Kidney epithelial cell (primary cell): ENCODE measurements around the gene STAT3. TPM values are rescaled to one million over a fixed set of nuclear protein-coding genes. Genes with fewer than 3 reads are reported as not detected.
A peak's percentile ranks its signal among the peaks of the same experiment; 100 is the strongest.
"Not testable (repeated sequence)": the region's sequence is repeated elsewhere in the genome, so short reads cannot be mapped to it uniquely, and the experiment has no call there.

ENCODE experiments used
- DNase-seq: peaks from one replicate; pipeline ENCODE4 v3.0.0-alpha.2; 2010; ENCODE audit warnings: low read depth
- H3K27me3 ChIP-seq: 2 replicates; pipeline ENCODE4 v1.6.0; 2011; ENCODE audit warnings: low read length; ENCODE audit not compliant: control insufficient read depth, insufficient read depth
- H3K36me3 ChIP-seq: 2 replicates; pipeline ENCODE4 v1.5.1; 2011; ENCODE audit warnings: low read length; ENCODE audit not compliant: control insufficient read depth, insufficient read depth
- H3K4me3 ChIP-seq: 2 replicates; pipeline ENCODE4 v1.5.1; 2011; ENCODE audit warnings: low read depth, mild to moderate bottlenecking, control low read depth, low read length
- total RNA-seq: library from RNA; depleted of rRNA; stranded (reverse); fragments of >200 nt; gene quantifications from 2 replicates; pipeline ENCODE4 v1.2.3, GENCODE V29; 2015
- TF ChIP-seq, protein P1 (sequence below): IDR thresholded peaks from 2 replicates; pipeline ENCODE4 v1.5.1; 2011; ENCODE audit warnings: mild to moderate bottlenecking, moderate library complexity, low read length, control low read depth, inconsistent platforms; ENCODE audit not compliant: insufficient read depth, poor library complexity, severe bottlenecking

STAT3 gene
- total RNA-seq, 1 donor from 2014 or later = 74.9 TPM

DNA sequence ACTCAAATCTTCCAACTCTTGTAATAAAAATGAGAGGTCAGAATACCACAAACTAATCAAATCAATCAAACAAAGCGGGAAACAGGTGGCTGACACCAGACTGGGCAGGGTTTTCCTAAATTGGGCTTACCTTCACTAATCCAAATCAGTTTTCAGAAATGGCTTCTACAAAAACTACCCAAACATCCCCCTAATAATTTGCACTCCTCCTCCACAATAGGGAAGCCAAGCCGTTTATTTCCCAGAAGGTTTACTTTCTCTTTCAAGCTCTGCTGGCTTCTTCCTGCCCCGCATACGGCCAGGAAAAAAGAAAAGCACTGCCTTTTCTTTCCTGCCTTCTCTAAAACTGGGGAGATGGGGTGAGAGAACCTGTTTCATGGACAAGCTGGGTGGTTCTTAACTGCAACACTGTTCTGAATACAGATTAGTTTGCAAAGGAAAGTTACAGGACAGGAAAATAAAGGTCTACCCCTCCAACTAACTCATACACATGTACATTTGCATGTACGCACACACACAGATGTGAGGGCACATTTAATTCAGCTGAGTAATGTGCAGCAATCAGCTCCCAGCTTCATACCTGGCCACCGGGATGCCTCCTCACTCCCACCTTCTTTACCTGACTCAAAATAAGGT, 9.2 kb downstream of the STAT3 start:
- Histone ChIP-seq H3K36me3 (no peaks in the 10 kb centered on the region), H3K27me3 (no peaks in the 10 kb centered on the region), H3K4me3 (peak overlapping the region; percentile 2)
- DNase-seq = no peak
- TF ChIP-seq, protein P1, sequence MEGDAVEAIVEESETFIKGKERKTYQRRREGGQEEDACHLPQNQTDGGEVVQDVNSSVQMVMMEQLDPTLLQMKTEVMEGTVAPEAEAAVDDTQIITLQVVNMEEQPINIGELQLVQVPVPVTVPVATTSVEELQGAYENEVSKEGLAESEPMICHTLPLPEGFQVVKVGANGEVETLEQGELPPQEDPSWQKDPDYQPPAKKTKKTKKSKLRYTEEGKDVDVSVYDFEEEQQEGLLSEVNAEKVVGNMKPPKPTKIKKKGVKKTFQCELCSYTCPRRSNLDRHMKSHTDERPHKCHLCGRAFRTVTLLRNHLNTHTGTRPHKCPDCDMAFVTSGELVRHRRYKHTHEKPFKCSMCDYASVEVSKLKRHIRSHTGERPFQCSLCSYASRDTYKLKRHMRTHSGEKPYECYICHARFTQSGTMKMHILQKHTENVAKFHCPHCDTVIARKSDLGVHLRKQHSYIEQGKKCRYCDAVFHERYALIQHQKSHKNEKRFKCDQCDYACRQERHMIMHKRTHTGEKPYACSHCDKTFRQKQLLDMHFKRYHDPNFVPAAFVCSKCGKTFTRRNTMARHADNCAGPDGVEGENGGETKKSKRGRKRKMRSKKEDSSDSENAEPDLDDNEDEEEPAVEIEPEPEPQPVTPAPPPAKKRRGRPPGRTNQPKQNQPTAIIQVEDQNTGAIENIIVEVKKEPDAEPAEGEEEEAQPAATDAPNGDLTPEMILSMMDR = no peak

DNA sequence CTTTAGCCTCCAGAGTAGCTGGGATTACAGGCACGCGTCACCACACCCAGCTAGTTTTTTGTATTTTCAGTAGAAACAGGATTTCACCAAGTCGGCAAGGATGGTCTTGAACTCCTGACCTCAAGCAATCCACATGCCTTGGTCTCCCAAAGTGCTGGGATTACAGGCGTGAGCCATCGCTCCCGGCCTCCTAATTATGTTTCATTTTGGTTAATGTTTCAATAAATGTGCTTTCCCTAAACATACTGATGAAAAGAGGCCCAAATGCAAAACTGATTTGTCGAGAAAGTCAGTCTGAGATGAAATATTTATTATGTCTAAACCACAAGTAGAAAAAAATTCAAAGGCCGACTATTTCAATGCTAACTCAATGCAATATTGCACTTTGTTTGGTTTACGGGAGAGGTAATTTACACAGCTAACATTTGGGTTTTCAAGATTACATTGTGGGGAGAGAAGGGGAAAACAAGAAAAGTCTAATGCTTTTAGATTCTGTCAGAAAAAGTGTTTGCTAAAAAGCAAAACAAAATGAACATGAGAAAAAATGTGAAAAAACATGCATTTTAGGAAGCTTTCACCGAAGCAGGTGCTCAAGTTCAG, 9.8 kb downstream of the STAT3 start:
- TF ChIP-seq, protein P1 = no peak
- no peaks in the 10 kb centered on the region for H3K36me3 ChIP-seq
- no peaks in the 10 kb centered on the region for H3K27me3 ChIP-seq
- no peak for DNase-seq
- peak overlapping the region; percentile 2 for H3K4me3 ChIP-seq

DNA sequence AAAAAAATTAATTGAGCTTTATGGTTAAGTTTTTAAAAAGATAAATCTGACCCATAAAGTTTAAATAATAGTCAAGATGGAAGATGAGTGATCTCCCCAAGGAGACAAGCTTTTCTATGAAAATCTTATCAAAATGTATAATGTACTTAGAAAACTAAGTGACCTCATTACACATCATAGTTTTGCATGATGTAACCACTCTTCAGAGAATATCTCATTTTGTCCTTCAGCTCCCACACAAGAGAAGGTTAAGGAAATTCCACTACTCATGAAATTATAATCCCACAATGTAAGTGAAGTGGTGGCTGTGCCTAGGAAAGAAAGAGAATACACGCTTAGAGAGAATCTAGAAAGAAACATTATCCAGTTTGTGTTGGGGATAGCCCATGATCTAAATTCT, 14.3 kb downstream of the STAT3 start:
- no peak overlapping the region for H3K4me3 ChIP-seq
- no peaks in the 10 kb centered on the region for H3K27me3 ChIP-seq
- TF ChIP-seq, protein P1 = no peak
- DNase-seq = no peak
- no peaks in the 10 kb centered on the region for H3K36me3 ChIP-seq

- Histone ChIP-seq H3K36me3 (no peaks in the 10 kb centered on the region), H3K27me3 (no peaks in the 10 kb centered on the region), H3K4me3 (no peak overlapping the region)
- DNase-seq = no peak
- TF ChIP-seq, protein P1 = no peak
Observed at GRCh38 chr17:42372142-42372541, 16.1 kb downstream of the STAT3 start.

DNA sequence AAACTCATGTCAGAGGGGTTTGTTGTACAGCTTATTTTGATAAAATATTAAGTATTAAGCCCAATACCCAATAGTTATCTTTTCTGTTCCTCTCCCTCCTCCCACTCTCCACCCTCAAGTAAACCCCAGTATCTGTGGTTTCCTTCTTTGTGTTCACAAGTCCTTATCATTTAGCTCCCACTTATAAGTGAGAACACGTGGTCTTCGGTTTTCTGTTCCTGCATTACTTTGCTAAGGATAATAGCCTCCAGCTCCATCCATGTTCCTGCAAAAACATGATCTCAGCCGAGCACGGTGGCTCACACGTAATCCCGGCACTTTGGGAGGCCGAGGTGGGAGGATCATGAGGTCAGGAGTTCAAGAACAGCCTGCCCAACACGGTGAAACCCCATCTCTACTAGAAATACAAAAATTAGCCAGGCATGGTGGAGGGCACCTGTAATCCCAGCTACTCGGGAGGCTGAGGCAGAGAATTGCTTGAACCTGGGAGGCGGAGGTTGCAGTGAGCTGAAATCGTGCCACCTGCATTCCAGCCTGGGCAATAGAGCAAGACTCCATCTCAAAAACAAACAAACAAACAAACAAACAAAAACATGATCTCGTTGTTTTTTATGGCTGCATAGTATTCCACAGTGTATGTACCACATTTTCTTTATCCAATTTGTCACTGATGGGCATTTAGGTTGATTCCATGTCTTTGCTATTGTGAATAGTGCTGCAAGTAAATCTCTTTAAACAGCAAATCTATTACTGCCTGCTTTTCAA, 19.3 kb downstream of the STAT3 start:
- not testable (repeated sequence) for H3K27me3 ChIP-seq, H3K36me3 ChIP-seq, DNase-seq, H3K4me3 ChIP-seq

- not testable (repeated sequence) for DNase-seq
Observed at GRCh38 chr17:42368310-42368709, 19.9 kb downstream of the STAT3 start.

DNA sequence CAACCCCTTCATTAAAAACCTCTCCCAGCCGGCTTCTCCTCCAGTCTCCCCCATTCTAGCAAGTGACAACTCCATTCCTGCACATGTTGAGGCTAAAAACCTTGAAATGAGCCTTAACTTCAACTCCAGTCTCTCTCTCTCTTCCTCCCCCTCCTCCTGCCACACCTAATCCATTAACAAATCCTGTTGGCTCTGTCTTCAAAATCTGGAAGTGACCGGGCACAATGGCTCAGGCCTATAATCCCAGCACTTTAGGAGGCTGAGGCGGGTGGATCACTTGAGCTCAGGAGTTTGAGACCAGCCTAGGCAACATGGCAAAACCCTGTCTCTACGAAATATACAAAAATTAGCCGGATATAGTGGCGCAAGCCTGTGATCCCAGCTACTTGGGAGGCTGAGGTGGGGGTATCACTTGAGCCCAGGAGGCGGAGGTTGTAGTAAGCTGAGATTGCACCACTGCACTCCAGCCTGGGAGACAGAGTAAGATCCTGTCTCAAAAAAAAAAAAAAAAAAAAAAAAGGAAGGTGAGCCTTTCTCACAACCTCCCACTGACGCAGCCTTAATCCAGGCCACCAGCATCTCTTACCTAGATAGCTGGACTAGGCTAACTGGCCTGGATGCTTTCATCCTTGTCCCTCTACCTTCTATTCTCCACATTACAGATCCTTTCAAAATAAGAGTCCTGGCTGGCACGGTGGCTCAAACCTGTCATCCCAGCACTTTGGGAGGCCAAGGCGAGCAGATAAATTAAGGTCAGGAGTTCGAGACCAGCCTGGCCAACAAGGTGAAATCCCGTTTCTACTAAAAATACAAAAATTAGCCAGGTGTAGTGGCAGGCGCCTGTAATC, 21.8 kb downstream of the STAT3 start:
- not testable (repeated sequence) for DNase-seq, H3K4me3 ChIP-seq, H3K36me3 ChIP-seq

More at GRCh38 chr17:42368310-42368709, 19.9 kb downstream of the STAT3 start:
- H3K4me3 ChIP-seq, H3K27me3 ChIP-seq, H3K36me3 ChIP-seq: not testable (repeated sequence)

More for the DNA sequence above, 21.8 kb downstream of the STAT3 start:
- not testable (repeated sequence) for H3K27me3 ChIP-seq
